ENCODE data around the gene SLFN14. TPM values are rescaled to one million over a fixed set of nuclear protein-coding genes. Genes with fewer than 3 reads are reported as not detected.

SLFN14 gene
- total RNA-seq = not detected in 2 replicates
- long read RNA-seq = 0 reads

DNA sequence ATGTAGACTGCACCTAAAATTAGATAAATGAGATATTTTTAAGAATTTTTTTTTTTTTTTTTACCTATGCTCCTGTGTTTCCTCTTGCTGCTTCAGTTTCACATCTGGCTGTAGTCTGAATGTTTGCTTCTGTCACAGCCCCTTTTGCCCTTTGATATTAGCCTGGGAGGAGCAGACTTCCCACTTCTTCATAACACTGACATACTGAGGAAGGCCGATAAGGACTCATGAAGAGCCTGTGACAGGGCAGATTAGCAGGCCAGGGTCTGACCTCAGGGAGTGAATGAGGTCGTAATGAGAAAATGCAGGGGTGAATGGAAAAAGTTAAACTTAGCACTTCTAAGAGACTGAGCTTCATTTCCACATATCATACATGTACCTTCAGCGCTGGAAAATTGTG lies at the start of gene SLFN14:
SLFN14 (minus strand) TSS at position 117 of the 400 bp plus-strand sequence. CDS start 2,757 bp downstream, outside the sequence.
- Mint-ChIP-seq H3K36me3 (ENCODE audit: low read depth) (no peaks in the 10 kb centered on the region), H3K27me3 (ENCODE audit: low read depth) (peaks cover 73% of the 10 kb centered on the region), H3K9me3 (no peaks in the 10 kb centered on the region), H3K4me1 (no peaks in the 10 kb centered on the region), H3K4me3 (no peak within 1 kb of the TSS), H3K27ac (ENCODE audit: unreplicated experiment) (no peak within 1 kb of the TSS)
- TF ChIP-seq, protein P1, sequence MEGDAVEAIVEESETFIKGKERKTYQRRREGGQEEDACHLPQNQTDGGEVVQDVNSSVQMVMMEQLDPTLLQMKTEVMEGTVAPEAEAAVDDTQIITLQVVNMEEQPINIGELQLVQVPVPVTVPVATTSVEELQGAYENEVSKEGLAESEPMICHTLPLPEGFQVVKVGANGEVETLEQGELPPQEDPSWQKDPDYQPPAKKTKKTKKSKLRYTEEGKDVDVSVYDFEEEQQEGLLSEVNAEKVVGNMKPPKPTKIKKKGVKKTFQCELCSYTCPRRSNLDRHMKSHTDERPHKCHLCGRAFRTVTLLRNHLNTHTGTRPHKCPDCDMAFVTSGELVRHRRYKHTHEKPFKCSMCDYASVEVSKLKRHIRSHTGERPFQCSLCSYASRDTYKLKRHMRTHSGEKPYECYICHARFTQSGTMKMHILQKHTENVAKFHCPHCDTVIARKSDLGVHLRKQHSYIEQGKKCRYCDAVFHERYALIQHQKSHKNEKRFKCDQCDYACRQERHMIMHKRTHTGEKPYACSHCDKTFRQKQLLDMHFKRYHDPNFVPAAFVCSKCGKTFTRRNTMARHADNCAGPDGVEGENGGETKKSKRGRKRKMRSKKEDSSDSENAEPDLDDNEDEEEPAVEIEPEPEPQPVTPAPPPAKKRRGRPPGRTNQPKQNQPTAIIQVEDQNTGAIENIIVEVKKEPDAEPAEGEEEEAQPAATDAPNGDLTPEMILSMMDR (conservative IDR thresholded peaks at IDR 0.05) = no peak
- no peak for DNase-seq (ENCODE audit: low read depth, low spot score)

DNA sequence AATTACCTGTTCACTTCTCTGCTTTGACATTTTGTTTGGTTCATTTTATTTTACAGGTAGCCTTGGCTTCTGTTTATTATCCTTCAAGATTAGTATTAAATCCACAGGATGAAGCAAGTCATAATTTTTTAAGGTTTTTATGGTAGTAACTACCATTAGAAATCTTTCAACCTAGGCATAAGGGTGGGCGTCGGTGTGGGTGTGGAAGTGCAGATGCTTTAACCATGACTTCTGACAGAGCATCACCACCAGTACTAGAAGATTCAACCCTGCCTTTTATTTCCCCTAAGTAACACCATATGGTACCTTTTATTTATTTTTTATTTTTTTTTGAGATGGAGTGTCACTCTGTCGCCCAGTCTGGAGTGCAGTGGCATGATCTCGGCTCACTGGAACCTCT lies 49.2 kb upstream of the SLFN14 start:
- H3K27me3 Mint-ChIP-seq (ENCODE audit: low read depth) = no peaks in the 10 kb centered on the region
- H3K27ac Mint-ChIP-seq (ENCODE audit: unreplicated experiment) = no peak overlapping the region
- H3K4me1 Mint-ChIP-seq = no peaks in the 10 kb centered on the region
- no peak overlapping the region for H3K4me3 Mint-ChIP-seq
- H3K9me3 Mint-ChIP-seq = no peaks in the 10 kb centered on the region
- DNase-seq (ENCODE audit: low read depth, low spot score) = no peak
- H3K36me3 Mint-ChIP-seq (ENCODE audit: low read depth) = no peaks in the 10 kb centered on the region
- TF ChIP-seq, protein P1 (conservative IDR thresholded peaks at IDR 0.05) = no peak

DNA sequence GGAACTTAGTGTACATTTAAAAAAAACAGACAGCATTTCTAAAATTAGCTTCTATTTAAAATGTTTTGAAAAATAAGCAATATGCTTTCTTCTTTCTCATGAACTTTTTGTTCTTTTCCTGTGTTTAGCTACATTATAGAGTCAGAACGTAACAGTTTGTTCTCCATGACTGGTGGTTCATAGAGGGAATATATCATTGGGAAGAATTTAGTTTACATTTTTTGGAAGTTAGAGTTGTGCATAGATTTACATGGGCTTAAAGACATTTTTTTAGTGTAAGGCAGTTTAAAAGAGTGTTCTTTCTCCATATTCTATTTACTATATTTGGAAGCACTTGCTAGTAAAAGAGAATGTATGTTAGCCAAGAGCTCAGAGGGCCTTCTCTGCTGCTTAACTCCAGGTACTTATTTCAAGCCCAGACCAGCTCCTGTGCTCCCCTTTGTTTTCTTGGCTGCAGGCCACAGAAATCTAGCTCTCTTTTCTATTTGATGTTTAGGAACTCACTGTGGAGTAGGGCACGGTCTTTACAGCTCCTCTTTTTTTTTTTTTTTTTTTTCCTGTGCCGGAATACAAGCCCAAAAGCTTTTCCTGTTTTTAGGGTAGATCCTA lies 46.7 kb upstream of the SLFN14 start:
- H3K27me3 Mint-ChIP-seq (ENCODE audit: low read depth) = no peaks in the 10 kb centered on the region
- TF ChIP-seq, protein P1 (conservative IDR thresholded peaks at IDR 0.05) = no peak
- no peak overlapping the region for H3K4me3 Mint-ChIP-seq
- H3K27ac Mint-ChIP-seq (ENCODE audit: unreplicated experiment) = no peak overlapping the region
- H3K4me1 Mint-ChIP-seq = no peaks in the 10 kb centered on the region
- no peak for DNase-seq (ENCODE audit: low read depth, low spot score)
- no peaks in the 10 kb centered on the region for H3K9me3 Mint-ChIP-seq
- no peaks in the 10 kb centered on the region for H3K36me3 Mint-ChIP-seq (ENCODE audit: low read depth)

DNA sequence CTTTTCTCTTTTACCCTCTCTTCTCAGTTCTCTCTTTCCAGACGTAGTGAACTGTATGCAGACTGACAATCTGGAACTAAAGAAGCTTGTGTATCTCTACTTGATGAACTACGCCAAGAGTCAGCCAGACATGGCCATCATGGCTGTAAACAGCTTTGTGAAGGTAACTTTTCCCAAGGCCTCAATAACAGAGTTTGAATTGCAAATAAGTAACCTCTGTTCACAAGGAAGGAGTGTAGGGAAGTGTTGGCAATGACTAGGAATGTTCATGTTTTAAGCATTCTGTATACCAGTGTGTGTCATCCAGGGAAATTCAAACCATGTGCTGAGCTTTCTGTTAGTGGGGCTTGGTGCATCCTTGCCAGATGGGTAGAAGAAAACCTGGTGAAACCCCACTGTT lies 45.1 kb upstream of the SLFN14 start:
- DNase-seq (ENCODE audit: low read depth, low spot score) = no peak
- H3K36me3 Mint-ChIP-seq (ENCODE audit: low read depth) = no peaks in the 10 kb centered on the region
- H3K27ac Mint-ChIP-seq (ENCODE audit: unreplicated experiment) = no peak overlapping the region
- H3K4me1 Mint-ChIP-seq = no peaks in the 10 kb centered on the region
- TF ChIP-seq, protein P1 (conservative IDR thresholded peaks at IDR 0.05) = no peak
- H3K27me3 Mint-ChIP-seq (ENCODE audit: low read depth) = no peaks in the 10 kb centered on the region
- H3K9me3 Mint-ChIP-seq = no peaks in the 10 kb centered on the region
- no peak overlapping the region for H3K4me3 Mint-ChIP-seq

DNA sequence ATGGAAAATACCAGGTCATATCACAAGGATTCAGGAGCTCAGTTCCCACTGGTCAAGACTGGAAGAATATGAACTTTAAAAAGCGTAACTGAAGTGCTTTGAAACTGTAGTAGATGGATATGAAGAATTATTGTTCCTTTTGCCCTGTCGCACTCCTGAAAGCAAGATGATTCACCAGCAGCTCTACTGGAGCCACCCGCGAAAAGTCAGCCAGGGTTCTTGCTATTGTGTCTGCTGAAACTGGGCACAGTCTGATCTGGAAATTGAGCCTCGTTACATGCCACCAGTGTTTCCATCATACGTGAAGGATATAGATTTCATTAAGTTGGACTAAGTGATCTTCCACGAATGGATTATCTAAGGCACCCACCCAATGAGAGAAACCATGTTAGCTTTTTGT lies 43.1 kb upstream of the SLFN14 start:
- DNase-seq (ENCODE audit: low read depth, low spot score) = no peak
- no peak overlapping the region for H3K4me3 Mint-ChIP-seq
- no peaks in the 10 kb centered on the region for H3K4me1 Mint-ChIP-seq
- H3K9me3 Mint-ChIP-seq = no peaks in the 10 kb centered on the region
- H3K36me3 Mint-ChIP-seq (ENCODE audit: low read depth) = no peaks in the 10 kb centered on the region
- H3K27ac Mint-ChIP-seq (ENCODE audit: unreplicated experiment) = no peak overlapping the region
- H3K27me3 Mint-ChIP-seq (ENCODE audit: low read depth) = no peaks in the 10 kb centered on the region
- TF ChIP-seq, protein P1 (conservative IDR thresholded peaks at IDR 0.05) = no peak

Measured in neural crest cell (in vitro differentiated cells).